Stimulated activated CD4-positive, alpha-beta T cell treated with anti-CD3 and anti-CD28 coated beads, Interleukin-15, amount 100 ng/mL, for 48 hours (primary cell): ENCODE results near the gene ERCC2.

ENCODE experiments used
- DNase-seq, 2 donors: peaks; one replicate each; pipeline ENCODE4 v3.0.0-alpha.2; 2020; ENCODE audit warnings: low read depth in 2 of 2

Gene ERCC2

GRCh38 chr19:45303269-45304060 is 66.9 kb downstream of the ERCC2 start:
- no peak for DNase-seq

- DNase-seq = no peak
Measured at GRCh38 chr19:45302416-45302815, 68.0 kb downstream of the ERCC2 start.
